ENCODE measurements around the gene RNGTT.

DNA sequence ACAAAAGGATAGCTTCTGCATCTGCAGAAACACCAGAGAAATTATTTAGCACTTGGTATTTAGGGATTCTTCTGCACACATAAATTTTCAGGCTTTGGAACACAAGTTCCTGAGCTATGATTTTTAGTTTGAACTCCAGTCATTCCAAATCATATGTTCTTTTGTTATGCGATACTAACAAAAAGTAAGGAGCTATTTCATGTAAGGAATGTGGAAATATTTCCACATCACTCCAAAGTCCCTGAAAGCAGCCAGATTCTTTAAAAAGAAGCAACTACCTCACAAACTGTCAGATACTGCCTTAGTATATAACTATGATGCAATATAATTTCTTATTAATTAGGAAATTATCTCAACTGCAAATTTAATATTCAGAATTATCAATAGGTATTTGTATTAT is 106.9 kb downstream of the RNGTT start:
- no peak for TF ChIP-seq CTCF (conservative IDR thresholded peaks at IDR 0.05)
- TF ChIP-seq ZFX (IDR thresholded peaks at IDR 0.05) = no peak

Data from C4-2B (cell line).